Caco-2 (cell line): ENCODE data around the gene HAPLN3. TPM values are rescaled to one million over a fixed set of nuclear protein-coding genes. Genes with fewer than 3 reads are reported as not detected.

Experiments used
- BruUV-seq: library from RNA; stranded (reverse); fragments of 400-500 nt; replicated peaks from 2 replicates; lab custom pipeline; 2021; lab: Mats Ljungman, UMichigan
- CTCF ChIA-PET: fragments of 300-600 bp; sonication (Branson Sonifier 250); formaldehyde crosslinking; loops from one replicate; lab custom pipeline; 2022; ENCODE audit warnings: antibody characterized with exemption; lab: Charles Lee
- POLR2A ChIA-PET: fragments of 300-600 bp; sonication (Branson Sonifier 250); formaldehyde crosslinking; loops from one replicate; lab custom pipeline; 2022; ENCODE audit warnings: antibody characterized with exemption; lab: Charles Lee
- DNase-seq, 2 experiments: peaks; one replicate each; pipeline versions ENCODE4 v3.0.0 to v3.0.0-alpha.2; 2020 to 2022
- H3K27me3 ChIP-seq: replicated peaks from 2 replicates; pipeline ENCODE4 v1.6.0; 2011; ENCODE audit warnings: low read length; ENCODE audit not compliant: control insufficient read depth, insufficient read depth
- H3K36me3 ChIP-seq: 2 replicates; pipeline ENCODE4 v1.5.1; 2011; ENCODE audit warnings: low read length; ENCODE audit not compliant: control insufficient read depth, insufficient read depth
- H3K4me1 ChIP-seq: fragments of 250-450 bp; sonication (Bioruptor Pico); 2 replicates; pipeline ENCODE4 v1.5.1; 2020; ENCODE audit warnings: mild to moderate bottlenecking
- H3K4me3 ChIP-seq: 2 replicates; pipeline ENCODE4 v1.5.1; 2011; ENCODE audit warnings: low read depth, mild to moderate bottlenecking, control low read depth, low read length
- H3K9me3 ChIP-seq: fragments of 250-450 bp; sonication (Bioruptor Pico); 2 replicates; pipeline ENCODE4 v1.5.1; 2020; ENCODE audit warnings: mild to moderate bottlenecking, moderate library complexity
- H3K27ac Mint-ChIP-seq: one replicate; pipeline ENCODE4 v1.8.0; 2022; ENCODE audit warnings: mixed read lengths; ENCODE audit not compliant: unreplicated experiment
- H3K27me3 Mint-ChIP-seq: one replicate; pipeline ENCODE4 v1.8.0; 2022; ENCODE audit warnings: mixed read lengths; ENCODE audit not compliant: insufficient read depth, unreplicated experiment
- H3K36me3 Mint-ChIP-seq: one replicate; pipeline ENCODE4 v1.8.0; 2022; ENCODE audit warnings: mild to moderate bottlenecking, mixed read lengths; ENCODE audit not compliant: insufficient read depth, unreplicated experiment
- H3K4me1 Mint-ChIP-seq: one replicate; pipeline ENCODE4 v1.8.0; 2022; ENCODE audit warnings: low read depth, mixed read lengths; ENCODE audit not compliant: unreplicated experiment
- H3K4me3 Mint-ChIP-seq: one replicate; pipeline ENCODE4 v1.8.0; 2022; ENCODE audit warnings: mild to moderate bottlenecking, moderate library complexity, mixed read lengths; ENCODE audit not compliant: unreplicated experiment
- H3K9me3 Mint-ChIP-seq: one replicate; pipeline ENCODE4 v1.8.0; 2022; ENCODE audit warnings: mixed read lengths; ENCODE audit not compliant: unreplicated experiment
- CTCF ChIP-seq, 2 experiments: fragments of 200-600 bp in 1 of 2; IDR thresholded peaks; 1 replicate in 1 of 2; 2 replicates in 1 of 2; pipeline versions ENCODE4 v1.5.1 to v1.8.0; 2011 to 2022; ENCODE audit warnings: antibody characterized with exemption in 1 of 2, control low read depth in 1 of 2, inconsistent platforms in 1 of 2, low read depth in 1 of 2, low read length in 1 of 2, mild to moderate bottlenecking in 1 of 2, moderate library complexity in 1 of 2; ENCODE audit not compliant: insufficient read depth in 1 of 2, severe bottlenecking in 1 of 2, unreplicated experiment in 1 of 2
- intact Hi-C: fragments of 100-400 bp; cut with micrococcal nuclease; formaldehyde crosslinking; loops from one replicate; pipeline ENCODE4 v1.10.0; 2022; ENCODE audit not compliant: unreplicated experiment
- total RNA-seq: library from RNA; stranded (reverse); gene quantifications from 2 replicates; pipeline ENCODE4 v1.2.3, GENCODE V29; 2022

HAPLN3 gene
- total RNA-seq, 1 experiment from 2014 or later, result 16.7 TPM

DNA sequence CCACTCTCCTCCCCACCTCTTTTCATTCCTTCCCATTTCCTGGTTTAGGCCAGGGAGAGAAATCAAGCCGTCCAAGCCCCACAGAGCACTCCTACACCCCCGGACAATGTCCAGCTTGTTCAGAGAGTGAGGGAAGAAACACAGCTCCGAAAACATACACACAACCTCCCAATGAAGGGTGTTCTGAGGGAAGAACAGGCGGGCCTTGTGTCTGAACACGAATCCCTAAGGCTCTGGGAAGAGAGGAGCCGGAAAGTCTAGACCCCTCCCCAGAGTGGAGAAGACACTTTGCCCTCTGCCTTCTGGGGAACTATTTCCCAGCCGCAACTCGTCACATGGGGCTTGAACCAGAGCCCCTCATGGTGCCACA is 61.6 kb downstream of the HAPLN3 start:
- Mint-ChIP-seq H3K27me3 (no peaks in the 10 kb centered on the region), H3K36me3 (no peaks in the 10 kb centered on the region), H3K27ac (no peak overlapping the region), H3K4me3 (no peak overlapping the region), H3K9me3 (no peaks in the 10 kb centered on the region), H3K4me1 (no peaks in the 10 kb centered on the region)
- POLR2A ChIA-PET, result no interaction called here
- no peak for TF ChIP-seq CTCF (IDR thresholded peaks at IDR 0.05; ENCODE audit: insufficient read depth in 1 of 2, low read depth in 1 of 2, low read length in 1 of 2, severe bottlenecking in 1 of 2, unreplicated experiment in 1 of 2)
- Histone ChIP-seq H3K4me1 (no peaks in the 10 kb centered on the region), H3K27me3 (no peaks in the 10 kb centered on the region), H3K4me3 (no peak overlapping the region), H3K9me3 (no peaks in the 10 kb centered on the region), H3K36me3 (no peaks in the 10 kb centered on the region)
- CTCF ChIA-PET, result interaction anchor here (0.6 to 2.0 kb wide), 3 partner anchors 59 to 177 kb away, joined by 3 to 9 read pairs (median 5); no protein-coding TSS in a partner anchor
- BruUV-seq, result no TSS peak
- DNase-seq, result no peak
- intact Hi-C loops, result loop anchor here (1.0 kb wide), 1 partner anchor 176 kb away; no protein-coding TSS in a partner anchor

GRCh38 chr15:88832820-88833730 is 62.3 kb downstream of the HAPLN3 start:
- TF ChIP-seq CTCF (IDR thresholded peaks at IDR 0.05; ENCODE audit: insufficient read depth in 1 of 2, low read depth in 1 of 2, low read length in 1 of 2, severe bottlenecking in 1 of 2, unreplicated experiment in 1 of 2), result no peak
- Histone ChIP-seq H3K27me3 (no peaks in the 10 kb centered on the region), H3K9me3 (no peaks in the 10 kb centered on the region), H3K36me3 (no peaks in the 10 kb centered on the region), H3K4me3 (no peak overlapping the region), H3K4me1 (no peaks in the 10 kb centered on the region)
- POLR2A ChIA-PET, result no interaction called here
- DNase-seq, result no peak
- BruUV-seq, result no TSS peak
- CTCF ChIA-PET, result no interaction called here
- no peak overlapping the region for H3K27ac Mint-ChIP-seq
- H3K27me3 Mint-ChIP-seq, result no peaks in the 10 kb centered on the region
- H3K36me3 Mint-ChIP-seq, result no peaks in the 10 kb centered on the region
- H3K4me3 Mint-ChIP-seq, result no peak overlapping the region
- no peaks in the 10 kb centered on the region for H3K4me1 Mint-ChIP-seq
- intact Hi-C loops, result no loop called here
- H3K9me3 Mint-ChIP-seq, result no peaks in the 10 kb centered on the region

DNA sequence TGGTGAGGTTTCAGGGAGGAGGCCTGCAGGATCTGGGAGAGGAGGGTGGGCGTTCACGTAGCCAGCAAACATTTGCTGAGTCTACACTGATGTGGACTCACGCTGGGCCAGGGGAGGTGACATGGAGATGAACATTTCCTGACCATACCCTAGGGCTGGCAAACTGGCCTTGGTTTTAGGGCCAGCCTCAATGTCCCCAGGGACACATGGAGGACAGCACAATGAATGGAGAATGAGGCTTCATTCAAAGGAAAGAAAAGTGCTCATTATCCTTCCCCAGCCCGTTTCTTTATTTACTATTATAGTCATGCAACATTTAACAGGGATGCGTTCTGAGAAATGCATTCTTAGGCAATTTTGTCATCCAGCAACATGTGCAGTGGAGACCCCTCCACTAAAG is 65.3 kb downstream of the HAPLN3 start:
- no peaks in the 10 kb centered on the region for H3K4me1 ChIP-seq
- DNase-seq, result no peak
- no peaks in the 10 kb centered on the region for H3K36me3 Mint-ChIP-seq
- H3K4me1 Mint-ChIP-seq, result no peaks in the 10 kb centered on the region
- intact Hi-C loops, result no loop called here
- CTCF ChIA-PET, result no interaction called here
- H3K4me3 Mint-ChIP-seq, result no peak overlapping the region
- no peaks in the 10 kb centered on the region for H3K36me3 ChIP-seq
- POLR2A ChIA-PET, result no interaction called here
- BruUV-seq, result no TSS peak
- H3K9me3 Mint-ChIP-seq, result no peaks in the 10 kb centered on the region
- H3K9me3 ChIP-seq, result no peaks in the 10 kb centered on the region
- no peaks in the 10 kb centered on the region for H3K27me3 ChIP-seq
- TF ChIP-seq CTCF (IDR thresholded peaks at IDR 0.05; ENCODE audit: insufficient read depth in 1 of 2, low read depth in 1 of 2, low read length in 1 of 2, severe bottlenecking in 1 of 2, unreplicated experiment in 1 of 2), result no peak
- H3K27me3 Mint-ChIP-seq, result no peaks in the 10 kb centered on the region
- no peak overlapping the region for H3K4me3 ChIP-seq
- no peak overlapping the region for H3K27ac Mint-ChIP-seq
